ENCODE measurements around the gene CGNL1.

CGNL1 gene

DNA sequence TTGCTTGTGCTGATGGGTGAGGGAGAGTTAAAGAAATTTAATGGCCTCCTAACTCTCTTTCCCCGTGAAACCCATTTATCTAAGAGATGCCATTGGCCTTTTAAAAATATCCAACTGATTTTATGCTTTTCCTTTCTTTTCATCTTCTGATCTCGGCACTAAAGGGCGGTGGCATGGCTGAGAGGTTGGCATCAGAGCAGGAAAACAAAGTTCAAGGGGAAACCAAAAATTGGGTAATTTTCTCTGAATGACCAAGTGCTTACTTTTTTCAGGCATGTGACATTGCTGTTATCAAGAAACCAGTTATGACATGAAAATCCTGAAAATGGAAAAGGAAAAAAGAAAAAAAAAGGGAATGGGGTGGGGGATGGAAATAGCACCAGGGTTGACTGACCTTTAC, 3.2 kb downstream of the CGNL1 start:
- Histone ChIP-seq H3K4me1 (no peaks in the 10 kb centered on the region), H3K4me3 (ENCODE audit: low read depth, low read length) (no peak overlapping the region), H3K36me3 (no peaks in the 10 kb centered on the region), H3K9me3 (no peaks in the 10 kb centered on the region), H3K27me3 (peaks cover 23% of the 10 kb centered on the region)
- TF ChIP-seq, protein P1, sequence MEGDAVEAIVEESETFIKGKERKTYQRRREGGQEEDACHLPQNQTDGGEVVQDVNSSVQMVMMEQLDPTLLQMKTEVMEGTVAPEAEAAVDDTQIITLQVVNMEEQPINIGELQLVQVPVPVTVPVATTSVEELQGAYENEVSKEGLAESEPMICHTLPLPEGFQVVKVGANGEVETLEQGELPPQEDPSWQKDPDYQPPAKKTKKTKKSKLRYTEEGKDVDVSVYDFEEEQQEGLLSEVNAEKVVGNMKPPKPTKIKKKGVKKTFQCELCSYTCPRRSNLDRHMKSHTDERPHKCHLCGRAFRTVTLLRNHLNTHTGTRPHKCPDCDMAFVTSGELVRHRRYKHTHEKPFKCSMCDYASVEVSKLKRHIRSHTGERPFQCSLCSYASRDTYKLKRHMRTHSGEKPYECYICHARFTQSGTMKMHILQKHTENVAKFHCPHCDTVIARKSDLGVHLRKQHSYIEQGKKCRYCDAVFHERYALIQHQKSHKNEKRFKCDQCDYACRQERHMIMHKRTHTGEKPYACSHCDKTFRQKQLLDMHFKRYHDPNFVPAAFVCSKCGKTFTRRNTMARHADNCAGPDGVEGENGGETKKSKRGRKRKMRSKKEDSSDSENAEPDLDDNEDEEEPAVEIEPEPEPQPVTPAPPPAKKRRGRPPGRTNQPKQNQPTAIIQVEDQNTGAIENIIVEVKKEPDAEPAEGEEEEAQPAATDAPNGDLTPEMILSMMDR (IDR thresholded peaks at IDR 0.05; ENCODE audit: low read depth, low read length), result no peak
- DNase-seq, result no peak

DNA sequence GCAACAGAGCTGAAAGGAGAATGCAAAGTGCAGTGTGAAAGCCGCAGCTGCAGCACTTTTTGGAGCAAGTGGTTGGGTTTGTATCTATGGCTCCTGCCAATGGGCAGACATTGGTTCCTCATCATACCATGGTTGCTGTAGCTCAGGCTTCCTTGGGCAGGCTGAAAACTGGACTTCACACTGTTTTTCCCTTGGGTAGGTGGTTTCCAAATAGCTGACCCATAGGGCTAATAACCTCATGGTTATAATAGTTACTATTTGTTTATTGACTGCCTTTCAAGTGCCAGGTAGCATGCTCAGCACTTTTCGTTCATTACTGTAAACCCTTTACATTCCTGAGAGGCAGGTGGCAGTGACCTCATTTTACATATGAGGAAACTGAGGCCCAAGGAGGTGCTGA, 4.5 kb downstream of the CGNL1 start:
- Histone ChIP-seq H3K27me3 (peaks cover 20% of the 10 kb centered on the region), H3K4me1 (no peaks in the 10 kb centered on the region), H3K4me3 (ENCODE audit: low read depth, low read length) (no peak overlapping the region), H3K36me3 (no peaks in the 10 kb centered on the region), H3K9me3 (no peaks in the 10 kb centered on the region)
- TF ChIP-seq, protein P1 (IDR thresholded peaks at IDR 0.05; ENCODE audit: low read depth, low read length), result no peak
- no peak for DNase-seq

DNA sequence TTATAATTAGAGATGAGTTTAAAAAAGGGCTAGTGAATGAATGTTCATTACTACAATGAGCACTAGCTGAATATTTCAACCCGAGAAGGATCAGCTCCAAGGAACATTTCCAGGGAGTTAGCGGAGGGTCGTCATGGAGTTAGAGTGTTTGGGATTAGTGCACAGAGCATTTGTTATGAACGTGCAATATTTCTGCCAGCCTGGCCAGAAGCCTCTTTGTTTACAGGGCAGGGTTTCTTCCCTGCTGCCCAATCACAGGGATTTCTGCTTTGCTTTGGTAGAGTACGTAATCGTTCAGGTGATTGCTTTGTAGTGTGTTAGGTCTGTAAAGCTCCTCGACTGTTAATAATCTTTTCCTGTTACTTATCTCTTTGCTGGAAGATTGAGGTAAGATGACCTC, 5.9 kb downstream of the CGNL1 start:
- Histone ChIP-seq H3K4me3 (ENCODE audit: low read depth, low read length) (no peak overlapping the region), H3K9me3 (no peaks in the 10 kb centered on the region), H3K27me3 (peaks cover 7% of the 10 kb centered on the region), H3K36me3 (no peaks in the 10 kb centered on the region), H3K4me1 (no peaks in the 10 kb centered on the region)
- no peak for DNase-seq
- TF ChIP-seq, protein P1 (IDR thresholded peaks at IDR 0.05; ENCODE audit: low read depth, low read length), result no peak

DNA sequence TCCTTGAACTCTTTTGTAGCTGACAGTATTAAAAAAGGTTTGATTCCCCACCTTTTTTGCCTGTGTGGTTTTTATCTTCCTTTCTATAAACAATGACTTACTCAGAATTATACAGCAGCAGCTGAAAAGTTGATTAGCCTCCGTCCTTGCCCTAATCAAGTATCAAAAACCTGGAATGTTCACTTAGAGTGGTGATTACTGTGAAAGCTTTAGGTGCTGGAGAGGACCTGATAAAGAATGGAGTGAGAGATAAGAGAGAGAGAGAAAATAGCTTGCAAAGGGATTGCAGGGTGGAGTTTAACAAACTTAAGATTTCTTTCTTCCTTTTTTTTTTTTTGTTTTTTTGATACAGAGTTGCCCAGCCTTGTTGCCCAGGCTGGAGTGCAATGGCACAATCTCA, 6.7 kb downstream of the CGNL1 start:
- no peak for DNase-seq
- TF ChIP-seq, protein P1 (IDR thresholded peaks at IDR 0.05; ENCODE audit: low read depth, low read length), result no peak
- H3K4me1 ChIP-seq, result no peaks in the 10 kb centered on the region

DNA sequence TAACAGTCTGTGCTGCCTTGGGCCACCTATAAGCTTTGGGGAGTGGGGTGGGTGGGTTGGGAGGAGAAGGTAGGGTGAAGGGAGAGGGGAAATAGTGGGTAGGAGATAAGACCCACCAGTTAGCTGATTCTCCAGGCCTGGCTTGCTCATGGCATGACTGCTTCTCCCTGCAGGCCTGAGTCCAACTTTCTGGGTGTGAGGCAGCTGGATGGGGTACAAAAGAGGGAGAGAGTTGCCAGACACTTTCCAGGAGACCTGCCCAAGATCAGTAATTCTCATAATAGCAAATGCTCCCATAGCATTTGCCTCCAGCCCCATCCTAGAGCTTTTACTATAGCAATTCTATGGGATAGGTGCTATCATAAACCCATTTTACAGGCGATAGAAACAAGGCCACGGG, 7.7 kb downstream of the CGNL1 start:
- no peaks in the 10 kb centered on the region for H3K36me3 ChIP-seq
- H3K9me3 ChIP-seq, result no peaks in the 10 kb centered on the region
- no peak for DNase-seq
- no peaks in the 10 kb centered on the region for H3K4me1 ChIP-seq
- H3K27me3 ChIP-seq, result no peaks in the 10 kb centered on the region
- TF ChIP-seq, protein P1 (IDR thresholded peaks at IDR 0.05; ENCODE audit: low read depth, low read length), result no peak
- H3K4me3 ChIP-seq (ENCODE audit: low read depth, low read length), result no peak overlapping the region

More for the DNA sequence above, 6.7 kb downstream of the CGNL1 start:
- H3K4me3 ChIP-seq (ENCODE audit: low read depth, low read length), result no peak overlapping the region
- H3K9me3 ChIP-seq, result no peaks in the 10 kb centered on the region
- H3K27me3 ChIP-seq, result no peaks in the 10 kb centered on the region
- no peaks in the 10 kb centered on the region for H3K36me3 ChIP-seq

DNA sequence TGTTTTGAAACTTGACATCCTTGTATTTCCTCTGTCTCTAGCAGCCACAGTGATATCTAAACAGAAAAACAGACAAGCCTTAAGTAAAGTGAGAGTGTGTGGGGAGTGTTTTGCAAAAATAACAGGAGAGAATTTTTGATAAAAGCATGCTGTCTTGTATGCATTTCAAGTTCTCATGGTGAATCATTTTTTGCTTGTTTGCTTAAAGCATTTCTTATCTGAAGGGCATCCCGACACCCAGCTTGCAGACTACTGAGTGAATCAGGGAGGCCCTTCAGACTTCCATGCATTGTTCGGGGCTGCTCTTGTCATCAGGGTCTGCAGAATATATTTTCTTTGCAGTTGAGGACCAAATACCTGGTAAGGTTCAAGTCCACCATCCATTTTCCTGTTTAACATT, 8.5 kb downstream of the CGNL1 start:
- TF ChIP-seq, protein P1 (IDR thresholded peaks at IDR 0.05; ENCODE audit: low read depth, low read length), result no peak
- H3K9me3 ChIP-seq, result no peaks in the 10 kb centered on the region
- no peaks in the 10 kb centered on the region for H3K27me3 ChIP-seq
- H3K4me1 ChIP-seq, result no peaks in the 10 kb centered on the region
- H3K36me3 ChIP-seq, result no peaks in the 10 kb centered on the region
- H3K4me3 ChIP-seq (ENCODE audit: low read depth, low read length), result no peak overlapping the region
- no peak for DNase-seq
